Loucy (cell line): ENCODE data around the gene STX8.

Experiments
- EZH2phosphoT487 ChIP-seq: fragments of 200-600 bp; IDR thresholded peaks from 2 replicates; pipeline ENCODE4 v1.6.1; 2018; ENCODE audit warnings: antibody characterized with exemption, mild to moderate bottlenecking, moderate library complexity, borderline replicate concordance
- TF ChIP-seq, protein P1 (sequence below): fragments of 200-600 bp; sonication (generic); conservative IDR thresholded peaks from 2 replicates; pipeline ENCODE4 v1.5.1; 2014; ENCODE audit warnings: mild to moderate bottlenecking, antibody characterized with exemption, low read length

DNA sequence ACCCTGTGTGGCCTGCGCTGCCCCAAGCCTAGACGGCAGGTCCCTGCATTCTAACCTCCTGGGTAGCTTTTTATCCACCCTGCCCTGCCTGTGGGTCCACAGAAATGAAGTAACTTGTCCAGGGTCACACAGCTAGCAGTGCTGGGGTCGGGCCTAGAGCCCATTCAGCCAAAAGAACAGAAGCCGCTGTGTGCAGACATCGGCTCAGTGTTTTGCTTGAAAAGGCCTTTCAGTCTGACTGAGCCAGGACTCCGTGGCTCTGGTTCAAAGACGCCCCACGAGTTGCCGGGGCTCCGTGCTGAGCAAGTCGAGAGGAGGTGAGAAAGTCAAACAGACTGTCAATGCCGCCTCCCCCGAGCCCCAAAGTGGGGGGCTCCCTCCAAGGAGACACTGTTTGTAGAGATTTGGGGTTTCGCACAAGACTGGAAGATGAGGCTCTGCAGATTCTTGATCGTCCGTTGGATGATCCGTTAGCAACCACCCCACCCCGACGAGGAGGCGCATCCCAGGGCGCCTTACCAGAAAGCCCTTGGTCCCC, 328.1 kb downstream of the STX8 start:
- TF ChIP-seq, protein P1, sequence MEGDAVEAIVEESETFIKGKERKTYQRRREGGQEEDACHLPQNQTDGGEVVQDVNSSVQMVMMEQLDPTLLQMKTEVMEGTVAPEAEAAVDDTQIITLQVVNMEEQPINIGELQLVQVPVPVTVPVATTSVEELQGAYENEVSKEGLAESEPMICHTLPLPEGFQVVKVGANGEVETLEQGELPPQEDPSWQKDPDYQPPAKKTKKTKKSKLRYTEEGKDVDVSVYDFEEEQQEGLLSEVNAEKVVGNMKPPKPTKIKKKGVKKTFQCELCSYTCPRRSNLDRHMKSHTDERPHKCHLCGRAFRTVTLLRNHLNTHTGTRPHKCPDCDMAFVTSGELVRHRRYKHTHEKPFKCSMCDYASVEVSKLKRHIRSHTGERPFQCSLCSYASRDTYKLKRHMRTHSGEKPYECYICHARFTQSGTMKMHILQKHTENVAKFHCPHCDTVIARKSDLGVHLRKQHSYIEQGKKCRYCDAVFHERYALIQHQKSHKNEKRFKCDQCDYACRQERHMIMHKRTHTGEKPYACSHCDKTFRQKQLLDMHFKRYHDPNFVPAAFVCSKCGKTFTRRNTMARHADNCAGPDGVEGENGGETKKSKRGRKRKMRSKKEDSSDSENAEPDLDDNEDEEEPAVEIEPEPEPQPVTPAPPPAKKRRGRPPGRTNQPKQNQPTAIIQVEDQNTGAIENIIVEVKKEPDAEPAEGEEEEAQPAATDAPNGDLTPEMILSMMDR, result no peak
- no peak for TF ChIP-seq EZH2phosphoT487
